Keratinocyte (primary cell): ENCODE results near the gene EYA3. TPM values are rescaled to one million over a fixed set of nuclear protein-coding genes. Genes with fewer than 3 reads are reported as not detected.

Experiments used
- DNase-seq: peaks from one replicate; pipeline ENCODE4 v3.0.0-alpha.2; 2011; ENCODE audit warnings: low read depth, missing footprints, low spot score
- FAIRE-seq: peaks from 2 replicates; lab custom pipeline; 2011; peaks lifted over from hg19 to GRCh38; lab: Jason Lieb, UNC
- H2AFZ ChIP-seq: 2 replicates; pipeline ENCODE4 v1.6.0; 2012; ENCODE audit warnings: low read length, control low read depth, inconsistent platforms; ENCODE audit not compliant: control insufficient read depth
- H3K27ac ChIP-seq: 2 replicates; pipeline ENCODE4 v1.5.1; 2011; ENCODE audit warnings: low read length; ENCODE audit not compliant: control insufficient read depth, insufficient read depth
- H3K27me3 ChIP-seq: 3 replicates; pipeline ENCODE4 v1.6.0; 2011; ENCODE audit warnings: low read length; ENCODE audit not compliant: control insufficient read depth, insufficient read depth; ENCODE audit errors: extremely low read depth
- H3K36me3 ChIP-seq, 2 experiments: 2 replicates in 1 of 2; 3 replicates in 1 of 2; pipeline ENCODE4 v1.5.1; 2011; ENCODE audit warnings: low read length in 2 of 2, mild to moderate bottlenecking in 1 of 2; ENCODE audit not compliant: control insufficient read depth in 2 of 2, insufficient read depth in 2 of 2; ENCODE audit errors: extremely low read depth in 1 of 2
- H3K4me1 ChIP-seq: 3 replicates; pipeline ENCODE4 v1.5.1; 2011; ENCODE audit warnings: low read length; ENCODE audit not compliant: control insufficient read depth, insufficient read depth; ENCODE audit errors: extremely low read depth
- H3K4me2 ChIP-seq: 3 replicates; pipeline ENCODE4 v1.6.0; 2011; ENCODE audit warnings: low read depth, low read length; ENCODE audit not compliant: control insufficient read depth, insufficient read depth; ENCODE audit errors: extremely low read depth
- H3K4me3 ChIP-seq, 3 experiments: fragments of 200-600 bp in 1 of 3; sonication (generic) in 1 of 3; 2 replicates in 2 of 3; 3 replicates in 1 of 3; pipeline ENCODE4 v1.5.1; 2011 to 2016; ENCODE audit warnings: low read length in 3 of 3, mild to moderate bottlenecking in 3 of 3, control low read depth in 2 of 3, inconsistent platforms in 1 of 3, low read depth in 1 of 3, mixed read lengths in 1 of 3, mixed run types in 1 of 3, moderate library complexity in 1 of 3; ENCODE audit not compliant: control insufficient read depth in 2 of 3, insufficient read depth in 2 of 3; ENCODE audit errors: extremely low read depth in 1 of 3
- H3K79me2 ChIP-seq: 2 replicates; pipeline ENCODE4 v1.6.0; 2012; ENCODE audit warnings: low read length; ENCODE audit not compliant: control insufficient read depth, insufficient read depth
- H3K9ac ChIP-seq: 3 replicates; pipeline ENCODE4 v1.6.0; 2011; ENCODE audit warnings: low read length; ENCODE audit not compliant: control insufficient read depth, insufficient read depth; ENCODE audit errors: extremely low read depth
- H3K9me1 ChIP-seq: 3 replicates; pipeline ENCODE4 v1.6.0; 2011; ENCODE audit warnings: low read length; ENCODE audit not compliant: control insufficient read depth, insufficient read depth; ENCODE audit errors: extremely low read depth
- H3K9me3 ChIP-seq: 2 replicates; pipeline ENCODE4 v1.5.1; 2012; ENCODE audit warnings: low read depth, low read length; ENCODE audit not compliant: control insufficient read depth
- H4K20me1 ChIP-seq: 3 replicates; pipeline ENCODE4 v1.6.0; 2011; ENCODE audit warnings: low read length; ENCODE audit not compliant: control insufficient read depth, insufficient read depth; ENCODE audit errors: extremely low read depth
- CTCF ChIP-seq, 3 experiments: IDR thresholded peaks in 1 of 3; conservative IDR thresholded peaks in 1 of 3; optimal IDR thresholded peaks in 1 of 3; 2 replicates in 2 of 3; 3 replicates in 1 of 3; pipeline versions ENCODE3 to v1.5.1; 2011; ENCODE audit warnings: low read length in 3 of 3, mild to moderate bottlenecking in 3 of 3, moderate library complexity in 2 of 3, control low read depth in 1 of 3, inconsistent platforms in 1 of 3; ENCODE audit not compliant: insufficient read depth in 2 of 3; ENCODE audit errors: extremely low read depth in 1 of 3
- EZH2 ChIP-seq: IDR thresholded peaks from one replicate; pipeline ENCODE4 v1.6.1; 2012; ENCODE audit warnings: inconsistent platforms, mild to moderate bottlenecking, low read length, moderate library complexity
- dilution Hi-C: fragments of 300-500 bp; cut with MboI; formaldehyde crosslinking; loops from one replicate; pipeline ENCODE4 v1.7.0; 2020; ENCODE audit warnings: low sequenced_read_pairs; ENCODE audit not compliant: extremely low pct_ligation_motif_present
- polyA plus RNA-seq, 5 experiments: library from polyadenylated mRNA; depleted of rRNA in 3 of 5; stranded (reverse) in 3 of 5; stranded (forward) in 1 of 5; unstranded in 1 of 5; fragments of >200 nt; gene quantifications; 1 replicate in 1 of 5; 2 replicates in 3 of 5; 3 replicates in 1 of 5; pipeline versions ENCODE4 v1.2.1 to v1.2.3, GENCODE V29; 2011 to 2012; ENCODE audit warnings: missing spikeins in 2 of 5, low read depth in 1 of 5, low replicate concordance in 1 of 5

Gene EYA3
- polyA plus RNA-seq, 1 donor (not counting 4 experiments of a cell fraction or from before 2014, with no cell fraction given), result 17.6 TPM

GRCh38 chr1:27979151-27979858 is 109.1 kb downstream of the EYA3 start:
- H3K4me3 ChIP-seq, result no peak overlapping the region
- no peak for FAIRE-seq
- no peaks in the 10 kb centered on the region for H3K27me3 ChIP-seq
- dilution Hi-C loops, result no loop called here
- TF ChIP-seq CTCF (optimal IDR thresholded peaks at IDR 0.05 in 1 of 3, IDR thresholded peaks at IDR 0.05 in 1 of 3, conservative IDR thresholded peaks at IDR 0.05 in 1 of 3; ENCODE audit: extremely low read depth in 1 of 3, insufficient read depth in 2 of 3, low read length in 3 of 3), result peak in 2 of 3 experiments; percentile 32 to 39
- no peak for TF ChIP-seq EZH2
- no peaks in the 10 kb centered on the region for H3K9me3 ChIP-seq
- H3K27ac ChIP-seq, result no peak overlapping the region
- H3K9ac ChIP-seq, result no peak overlapping the region
- no peak for DNase-seq
- peaks cover 0 to 8% of the 10 kb centered on the region in 2 experiments for H3K36me3 ChIP-seq
- no peak overlapping the region for H2AFZ ChIP-seq
- H3K79me2 ChIP-seq, result no peaks in the 10 kb centered on the region
- H3K9me1 ChIP-seq, result no peaks in the 10 kb centered on the region
- H3K4me2 ChIP-seq, result no peak overlapping the region
- no peaks in the 10 kb centered on the region for H4K20me1 ChIP-seq
- no peaks in the 10 kb centered on the region for H3K4me1 ChIP-seq

GRCh38 chr1:27974417-27974781 is 114.0 kb downstream of the EYA3 start:
- Histone ChIP-seq H3K79me2 (no peaks in the 10 kb centered on the region), H3K9ac (no peak overlapping the region), H3K9me3 (no peaks in the 10 kb centered on the region), H2AFZ (no peak overlapping the region), H3K4me1 (no peaks in the 10 kb centered on the region), H3K9me1 (no peaks in the 10 kb centered on the region), H3K4me3 (no peak overlapping the region), H3K27me3 (no peaks in the 10 kb centered on the region), H4K20me1 (no peaks in the 10 kb centered on the region), H3K36me3 (peaks cover 0 to 14% of the 10 kb centered on the region in 2 experiments), H3K4me2 (no peak overlapping the region), H3K27ac (no peak overlapping the region)
- dilution Hi-C loops, result no loop called here
- no peak for FAIRE-seq
- no peak for DNase-seq
- no peak for TF ChIP-seq EZH2
- TF ChIP-seq CTCF (optimal IDR thresholded peaks at IDR 0.05 in 1 of 3, IDR thresholded peaks at IDR 0.05 in 1 of 3, conservative IDR thresholded peaks at IDR 0.05 in 1 of 3; ENCODE audit: extremely low read depth in 1 of 3, insufficient read depth in 2 of 3, low read length in 3 of 3), result no peak
